T-helper 1 cell (primary cell): ENCODE data around the gene KCTD15.

Experiments
- DNase-seq, 5 donors: peaks; one replicate each; pipeline ENCODE4 v3.0.0-alpha.2; 2012 to 2020
- total RNA-seq, 4 donors: gene quantifications; one replicate each; lab custom pipeline; 2026; lab: John Stamatoyannopoulos, UW

Gene KCTD15
- 6.4 to 17.5 (median 9.4) reads per million in 4 donors for total RNA-seq

- DNase-seq: no peak
Observed at GRCh38 chr19:33796164-33796875, at the start of gene KCTD15. Gene KCTD15, plus strand, starts transcription at chr19:33796870. Its CDS starts 3,585 bp downstream, at chr19:33800455.

GRCh38 chr19:33747273-33747672 lies 49.4 kb upstream of the KCTD15 start:
- no peak for DNase-seq

DNA sequence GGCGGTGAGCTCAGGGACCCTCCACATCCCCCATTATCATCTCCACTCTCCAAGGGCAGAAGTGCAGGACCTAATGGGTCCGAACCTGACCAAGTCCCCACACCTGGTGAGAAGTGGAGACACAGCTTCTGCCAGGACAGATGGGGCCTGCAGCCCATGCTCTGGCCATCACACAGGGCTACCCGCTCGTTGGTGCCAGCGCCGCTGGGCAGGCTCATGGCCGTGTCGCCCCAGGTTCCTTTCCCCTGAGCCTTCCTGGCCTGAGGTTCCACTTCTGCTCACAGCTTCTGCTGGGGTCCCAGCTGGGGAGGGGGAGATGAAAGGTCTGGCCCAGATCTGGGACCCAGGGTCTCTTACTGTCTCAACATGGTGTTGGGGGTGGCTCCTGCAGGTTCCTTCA lies 48.4 kb upstream of the KCTD15 start:
- no peak for DNase-seq

GRCh38 chr19:33749016-33749415 lies 47.7 kb upstream of the KCTD15 start:
- DNase-seq: no peak

GRCh38 chr19:33749619-33750175 lies 47.0 kb upstream of the KCTD15 start:
- DNase-seq: no peak

DNA sequence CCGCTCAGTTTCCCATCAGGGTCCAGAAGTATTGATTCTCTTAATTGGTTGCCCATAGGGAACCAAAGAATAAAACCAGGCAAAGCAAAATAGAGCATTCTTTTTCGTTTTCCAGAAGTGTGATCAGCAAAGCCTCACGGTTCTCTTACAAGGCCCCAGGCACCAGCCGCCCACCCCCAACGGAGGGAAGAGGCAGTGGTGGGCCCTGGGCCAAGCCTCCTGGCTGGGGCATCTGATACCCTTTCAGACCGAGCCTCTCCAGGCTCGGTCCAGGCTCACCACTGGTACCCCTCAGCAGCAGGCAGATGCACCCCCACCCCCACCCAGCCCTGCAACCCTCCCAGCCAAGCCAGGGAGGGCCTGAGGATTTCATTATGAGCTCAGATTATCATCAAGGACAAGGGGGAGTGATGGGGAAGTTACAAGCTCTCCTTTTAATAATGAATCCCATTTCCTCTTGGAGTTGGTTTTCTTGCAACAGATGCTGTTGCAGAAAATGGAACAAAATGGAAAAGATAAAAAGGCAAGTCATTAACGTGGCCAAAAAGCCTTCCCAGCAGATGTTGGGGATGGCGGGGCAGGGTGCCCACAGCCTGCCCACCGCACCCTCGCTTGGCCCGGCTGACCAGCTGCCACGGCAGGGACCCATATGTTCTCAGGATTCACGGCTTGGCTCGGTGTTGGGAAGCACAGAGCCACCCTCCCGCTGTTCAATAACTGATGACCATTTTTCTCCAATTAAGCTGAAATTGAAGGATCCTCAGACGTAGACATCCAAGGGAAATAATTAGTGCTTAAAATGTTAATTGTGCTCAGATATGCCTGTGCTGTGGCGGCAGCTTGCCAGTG lies 45.9 kb upstream of the KCTD15 start:
- DNase-seq: no peak

GRCh38 chr19:33751436-33751770 lies 45.3 kb upstream of the KCTD15 start:
- no peak for DNase-seq

GRCh38 chr19:33752018-33752800 lies 44.5 kb upstream of the KCTD15 start:
- DNase-seq: no peak

- no peak for DNase-seq
Observed at GRCh38 chr19:33752945-33753344, 43.7 kb upstream of the KCTD15 start.

DNA sequence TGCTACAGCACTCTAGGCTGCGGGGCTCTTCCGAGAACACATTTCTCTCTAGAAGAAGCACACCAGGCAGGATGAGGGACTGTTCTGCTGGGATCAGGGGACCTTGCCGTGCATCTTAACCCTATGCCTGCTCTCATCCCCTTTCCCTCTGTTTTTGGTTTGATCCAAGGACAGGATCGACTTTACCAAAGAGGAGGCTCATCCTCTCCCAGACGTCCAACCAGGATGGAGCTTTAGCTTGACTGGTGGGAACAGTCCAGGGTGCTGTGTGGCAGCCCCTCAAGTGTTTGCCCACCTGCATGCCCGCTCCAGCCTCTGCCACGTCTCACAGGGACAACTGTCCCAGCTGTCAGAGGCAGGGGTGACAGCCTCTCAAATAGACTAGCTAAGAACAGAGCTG lies 42.3 kb upstream of the KCTD15 start:
- no peak for DNase-seq

GRCh38 chr19:33755099-33756035 lies 41.3 kb upstream of the KCTD15 start:
- no peak for DNase-seq

- DNase-seq: no peak
Observed at GRCh38 chr19:33756177-33756576, 40.5 kb upstream of the KCTD15 start.

GRCh38 chr19:33758541-33759013 lies 38.1 kb upstream of the KCTD15 start:
- DNase-seq: no peak

GRCh38 chr19:33759356-33759755 lies 37.3 kb upstream of the KCTD15 start:
- DNase-seq: no peak

GRCh38 chr19:33763633-33764371 lies 32.9 kb upstream of the KCTD15 start:
- no peak for DNase-seq

GRCh38 chr19:33766623-33767022 lies 30.0 kb upstream of the KCTD15 start:
- no peak for DNase-seq

DNA sequence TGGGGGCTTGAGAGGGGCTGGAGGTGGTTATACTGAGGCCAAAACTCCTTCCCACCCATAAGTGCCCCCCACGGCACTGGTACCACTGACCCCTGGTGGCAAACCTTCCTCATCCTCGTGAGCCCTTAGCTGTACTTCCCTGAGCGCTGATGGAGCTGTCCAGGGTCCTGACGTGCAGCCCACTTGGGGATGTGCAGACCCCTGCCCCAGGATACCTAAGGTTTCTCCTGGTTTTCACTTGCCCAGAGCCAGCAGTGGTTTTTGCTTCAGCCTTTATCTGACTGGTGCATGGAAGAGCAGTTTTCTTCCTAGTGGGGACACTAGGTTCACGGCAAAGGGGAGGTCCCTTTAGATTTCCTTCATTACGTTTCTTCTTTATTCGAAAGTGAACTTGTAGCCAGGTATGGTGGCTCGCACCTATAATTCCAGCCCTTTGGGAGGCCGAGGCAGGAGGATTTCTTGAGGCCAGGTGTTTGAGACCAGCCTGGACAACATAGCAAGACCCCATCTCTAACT lies 28.7 kb upstream of the KCTD15 start:
- peak in 1 of 5 donors; percentile 8 for DNase-seq

- DNase-seq: no peak
Observed at GRCh38 chr19:33769208-33769607, 27.5 kb upstream of the KCTD15 start.

GRCh38 chr19:33770107-33770506 lies 26.6 kb upstream of the KCTD15 start:
- no peak for DNase-seq

GRCh38 chr19:33771384-33772101 lies 25.1 kb upstream of the KCTD15 start:
- peak; percentile 26 to 65 (median 48) for DNase-seq
